Femur (tissue), 1 donor: ENCODE measurements around the gene RASA3.

Source experiments
- DNase-seq: peaks from one replicate; pipeline ENCODE4 v3.0.0-alpha.2; 2017

The RASA3 gene

DNA sequence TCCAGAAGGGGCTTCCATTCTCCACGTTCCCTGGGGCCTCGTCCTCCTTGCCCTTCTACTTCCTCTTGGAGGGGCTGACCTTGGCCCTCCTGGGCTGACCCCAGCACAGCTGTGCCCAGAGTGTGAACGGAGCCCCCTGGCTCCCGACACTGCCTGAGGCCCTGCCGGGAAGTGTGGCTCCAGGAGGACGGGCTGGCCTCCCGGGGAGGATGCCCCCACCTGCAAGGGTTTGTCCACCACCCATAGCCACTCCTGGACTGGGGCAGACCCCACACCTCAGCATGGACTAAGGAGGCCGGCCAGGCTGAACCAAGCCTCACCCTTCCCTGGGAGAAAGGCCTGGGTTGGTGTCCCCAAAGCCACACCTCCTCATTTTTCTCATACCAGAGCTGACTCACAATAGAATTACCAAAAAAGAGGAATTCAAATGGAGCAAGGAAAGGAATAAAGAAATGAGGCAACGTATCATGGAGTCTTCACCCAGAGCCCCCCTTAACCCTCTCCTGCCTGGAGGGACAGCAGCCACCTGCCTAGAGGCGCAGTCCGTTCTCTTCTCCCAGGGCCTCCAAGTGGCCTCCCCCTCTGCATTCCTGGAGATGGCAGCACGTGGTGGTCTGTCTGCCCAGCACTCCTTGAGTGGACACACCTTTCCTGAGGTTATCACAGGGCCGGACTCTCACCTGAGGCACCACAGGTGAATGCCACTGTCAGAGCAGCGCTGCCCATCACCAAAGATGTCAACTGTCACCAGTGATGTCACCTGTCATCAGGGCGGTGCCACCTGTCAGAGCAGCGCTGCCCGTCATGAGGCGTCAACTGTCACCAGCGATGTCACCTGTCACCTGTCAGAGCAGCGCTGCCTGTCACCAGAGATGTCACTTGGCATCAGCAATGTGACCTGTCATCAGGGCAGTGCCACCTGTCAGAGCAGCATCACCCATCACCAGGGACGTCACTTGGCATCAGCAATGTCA, 155.4 kb downstream of the RASA3 start:
- DNase-seq: no peak

DNA sequence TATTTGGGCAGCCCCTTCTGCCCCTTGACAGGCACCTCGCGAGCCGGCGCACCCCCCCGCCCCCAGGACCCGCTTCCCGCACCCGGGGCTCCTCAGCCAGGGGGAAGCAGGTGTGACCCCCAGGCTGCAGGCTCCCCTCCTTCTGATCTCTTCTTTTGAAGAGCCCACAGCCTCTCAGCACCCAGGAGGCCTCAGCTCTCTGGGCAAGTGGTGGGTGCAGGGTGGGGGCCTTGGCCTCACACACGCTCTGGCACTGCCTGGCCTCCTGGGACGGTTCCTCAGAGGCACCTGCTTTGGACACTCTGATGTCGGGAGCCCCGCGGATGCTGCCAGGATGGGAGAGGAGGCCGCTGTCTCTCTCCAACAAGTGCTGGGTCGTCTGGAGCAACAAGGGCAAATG, 157.0 kb downstream of the RASA3 start:
- DNase-seq: no peak

DNA sequence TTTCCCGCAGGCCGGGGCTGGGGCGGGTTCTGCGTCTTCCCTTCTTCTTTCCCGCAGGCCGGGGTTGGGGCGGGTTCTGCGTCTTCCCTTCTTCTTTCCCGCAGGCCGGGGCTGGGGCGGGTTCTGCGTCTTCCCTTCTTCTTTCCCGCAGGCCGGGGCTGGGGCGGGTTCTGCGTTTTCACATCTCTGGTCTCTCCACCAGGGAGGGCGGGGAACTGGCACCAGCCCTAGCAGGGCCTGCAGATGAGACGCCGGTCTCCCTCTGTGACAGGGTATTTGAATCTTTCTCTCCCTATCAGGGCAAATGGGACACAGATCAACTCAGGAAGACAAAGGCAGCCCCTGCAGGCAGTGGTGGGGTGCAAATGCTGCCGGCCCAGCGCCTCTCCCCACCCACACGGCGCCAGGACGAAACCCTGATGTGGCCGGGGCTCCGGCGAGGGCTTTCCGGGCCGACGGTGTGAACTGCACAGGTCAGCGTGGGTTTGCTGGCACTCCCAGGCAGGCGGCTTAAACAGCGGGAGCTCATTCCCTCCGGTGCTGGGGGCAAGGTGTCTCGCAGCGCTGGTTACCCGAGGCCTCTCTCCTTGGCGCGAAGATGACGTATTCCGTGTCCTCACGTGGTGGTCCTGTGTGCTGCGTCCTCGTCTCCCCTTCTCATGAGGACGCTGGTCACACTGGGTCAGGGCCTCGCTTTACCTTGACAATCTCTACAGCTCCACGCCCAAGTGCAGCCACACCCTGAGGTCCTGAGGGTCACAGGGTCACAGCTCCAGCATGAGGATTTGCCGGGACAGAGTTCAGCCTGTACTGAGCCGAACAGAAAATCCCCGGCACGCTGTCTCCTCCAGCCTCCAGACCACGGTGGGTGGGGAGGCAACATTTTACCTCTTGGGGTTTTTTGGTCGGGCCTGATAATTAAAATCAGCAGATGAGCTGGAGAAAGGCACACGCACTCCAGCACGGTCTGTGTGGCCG, 157.8 kb downstream of the RASA3 start:
- DNase-seq: no peak

DNA sequence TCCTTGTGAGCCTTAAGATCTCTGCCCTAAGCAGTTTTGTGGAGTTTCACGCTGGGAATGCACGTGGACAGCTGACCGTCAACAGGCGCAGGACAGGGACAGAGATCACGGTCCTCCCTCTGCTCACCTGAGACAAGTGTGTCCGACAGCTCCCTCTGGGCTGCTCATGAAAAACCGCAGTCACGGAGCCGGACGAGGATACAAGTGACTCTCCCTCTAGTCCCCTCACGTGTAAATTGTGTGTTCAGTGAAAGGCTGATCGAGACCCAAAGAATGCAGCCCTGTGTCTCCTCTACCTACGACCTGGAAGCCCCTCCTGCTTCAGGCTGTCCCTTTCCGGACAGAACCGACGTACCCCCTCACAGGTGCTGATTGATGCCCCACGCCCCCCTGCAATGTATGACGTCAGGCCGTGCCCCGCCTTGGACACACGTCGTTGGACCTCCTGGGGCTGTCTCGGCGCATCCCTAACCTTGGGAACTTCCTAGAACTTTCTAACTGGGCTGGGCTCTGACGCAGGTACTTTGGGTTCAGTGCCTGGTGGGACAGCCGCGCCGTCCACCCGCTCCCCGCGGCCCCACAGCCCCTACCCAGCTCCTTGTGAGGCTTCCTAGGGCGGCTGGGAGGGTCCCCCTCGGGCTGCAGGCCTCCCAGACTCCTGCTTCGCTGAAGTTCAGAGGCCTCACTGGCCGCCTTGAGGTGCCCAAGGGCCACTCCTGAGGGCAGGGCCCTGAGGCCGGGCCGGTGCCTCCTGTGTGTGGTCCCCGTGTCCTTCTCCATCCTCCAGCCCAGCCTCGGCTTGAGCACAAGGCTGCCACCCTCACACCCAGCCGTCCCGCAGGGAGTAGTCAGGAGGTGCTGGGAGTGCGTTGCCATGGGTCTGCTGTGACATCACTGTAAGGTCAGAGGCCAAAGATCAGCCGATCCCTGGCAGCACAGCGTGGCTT, 158.9 kb downstream of the RASA3 start, which contains the start of gene C13orf46:
Gene C13orf46 (minus strand): TSS at position 859 of the 947 bp plus-strand sequence. CDS start 79 bp downstream, at position 780.
- no peak for DNase-seq

DNA sequence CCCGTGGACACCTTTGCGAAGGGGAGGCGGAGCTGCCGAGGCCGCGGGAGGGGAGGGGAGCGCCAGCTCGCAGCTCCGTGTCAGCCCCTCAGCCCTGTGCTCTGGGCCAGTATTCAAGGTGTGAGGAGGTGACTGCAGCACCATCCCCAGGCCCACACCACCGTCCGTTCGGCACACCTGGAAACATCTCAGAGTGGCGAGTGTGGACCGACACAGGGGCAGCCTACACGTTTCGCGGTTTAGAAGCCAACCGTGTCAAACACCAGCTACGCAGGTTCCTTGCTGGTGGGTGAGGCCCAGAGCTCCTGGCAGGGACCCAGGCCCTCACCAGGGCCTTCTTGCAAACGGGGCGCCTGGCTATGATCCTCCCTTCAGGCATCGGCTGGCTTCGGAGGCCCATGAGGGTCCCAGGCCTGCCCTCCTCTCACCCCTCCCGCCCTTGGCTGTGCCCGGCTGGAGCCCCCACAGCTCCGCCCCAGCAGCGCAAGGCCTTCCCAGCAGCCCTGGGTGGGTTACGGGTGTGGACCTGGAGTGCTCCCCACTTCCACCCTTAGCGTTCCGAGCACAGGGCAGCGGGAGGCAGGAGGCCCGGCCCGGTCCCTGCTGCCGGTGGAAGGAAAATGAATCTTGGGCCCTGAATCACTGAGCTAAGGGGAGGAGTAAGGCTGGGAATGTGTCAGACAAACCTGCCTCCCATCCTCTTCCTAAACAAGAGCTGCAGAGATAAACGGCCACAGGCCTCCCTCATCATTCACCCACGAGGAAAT, 159.8 kb downstream of the RASA3 start:
- no peak for DNase-seq

DNA sequence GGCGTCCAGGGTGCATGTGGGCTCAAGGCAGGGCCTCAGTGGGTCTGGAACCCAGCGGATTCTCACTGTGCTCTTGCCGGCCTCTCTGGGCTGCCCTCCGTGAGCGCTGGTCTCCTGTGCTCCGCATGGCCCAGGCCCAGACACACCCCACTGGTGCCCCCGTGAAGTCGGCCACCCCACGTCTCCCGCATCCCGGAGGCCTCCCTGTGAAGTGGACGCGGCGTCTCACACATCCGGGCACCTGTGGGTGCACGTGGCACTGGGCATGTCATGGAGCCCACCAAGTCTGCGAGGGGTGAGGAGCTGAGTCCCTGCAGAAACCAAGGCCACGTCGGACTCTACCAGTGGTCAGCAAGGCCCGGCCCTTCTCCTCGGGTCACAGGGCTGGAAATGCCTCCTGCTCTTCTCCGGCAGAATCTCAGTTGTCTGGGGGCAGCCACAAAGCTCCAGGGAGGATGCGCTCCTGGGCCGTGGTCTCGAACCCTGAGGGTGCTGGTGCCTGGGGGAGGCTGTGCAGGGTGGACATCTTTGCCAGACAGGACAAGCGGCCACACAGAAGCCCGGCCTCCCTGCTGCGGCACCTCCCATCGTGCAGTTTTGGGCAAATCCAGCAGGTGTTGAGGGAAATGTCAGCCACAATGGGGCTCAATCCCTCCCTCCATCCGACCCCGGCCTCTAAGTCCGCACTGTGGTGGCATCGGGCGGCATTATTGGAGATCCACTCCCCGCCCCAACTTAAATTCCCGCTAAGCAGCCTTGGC, 160.8 kb downstream of the RASA3 start:
- no peak for DNase-seq

DNA sequence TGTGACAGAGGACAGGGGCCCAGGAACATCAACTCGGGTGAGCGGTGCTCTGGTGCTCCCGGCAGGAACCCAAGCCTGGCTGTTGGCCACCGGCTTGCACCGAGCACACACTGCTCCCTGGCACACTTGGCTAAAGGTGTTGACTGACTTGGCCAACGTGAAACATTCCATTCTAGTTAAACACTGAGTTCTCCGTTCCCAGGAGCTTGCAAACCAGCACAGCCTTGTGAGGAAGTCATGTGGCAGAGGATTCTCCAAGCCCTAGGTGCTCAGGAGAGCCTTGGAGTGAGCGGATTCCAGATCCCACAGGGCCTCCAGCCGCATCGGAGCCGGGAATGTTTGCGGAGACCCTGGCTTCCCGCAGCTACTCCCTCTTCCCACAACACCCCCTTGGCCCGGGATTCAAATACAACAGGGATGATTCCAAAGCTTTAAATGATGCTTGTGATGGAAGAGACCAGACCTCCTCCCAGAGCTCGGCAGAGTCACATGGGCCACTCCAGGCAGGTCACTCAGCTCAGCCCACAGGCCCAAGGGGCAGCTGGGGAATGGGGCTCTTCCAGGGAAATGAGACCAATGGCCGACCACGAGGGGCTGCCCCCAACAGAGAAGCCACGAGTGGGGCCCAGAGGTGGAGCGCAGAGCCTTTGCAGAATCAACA, 161.5 kb downstream of the RASA3 start:
- no peak for DNase-seq

DNA sequence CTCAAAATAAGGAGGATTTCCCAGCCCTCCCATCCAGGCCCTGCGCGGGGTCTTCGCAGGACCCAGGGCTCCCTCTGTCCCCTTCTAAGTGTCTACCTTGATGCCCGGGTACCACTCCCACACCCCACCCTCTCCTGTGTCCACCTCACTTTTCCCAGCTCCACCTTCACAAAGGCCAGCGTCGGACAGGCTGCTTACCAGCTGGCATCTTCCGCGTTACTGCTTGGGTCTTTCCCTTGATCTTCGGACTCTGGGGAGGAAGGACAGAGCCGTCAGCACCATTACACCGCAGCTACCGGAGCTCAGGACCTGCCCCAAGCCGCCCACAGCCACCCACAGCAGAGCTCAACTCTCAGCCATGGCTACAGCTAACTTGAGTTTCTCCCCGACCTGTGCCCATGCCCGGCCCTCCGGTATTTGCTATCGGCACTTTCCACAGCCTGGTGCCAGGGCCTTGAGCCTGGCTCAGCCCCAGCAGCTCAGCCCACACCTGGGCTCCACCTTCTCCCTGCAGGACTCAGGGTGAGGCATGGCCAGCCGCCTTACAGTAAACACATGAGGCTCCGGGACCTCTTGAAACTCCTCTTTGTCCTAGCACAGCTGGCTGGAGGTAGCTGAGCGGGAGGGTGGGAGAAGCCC, 162.3 kb downstream of the RASA3 start:
- peak; percentile 52 for DNase-seq

DNA sequence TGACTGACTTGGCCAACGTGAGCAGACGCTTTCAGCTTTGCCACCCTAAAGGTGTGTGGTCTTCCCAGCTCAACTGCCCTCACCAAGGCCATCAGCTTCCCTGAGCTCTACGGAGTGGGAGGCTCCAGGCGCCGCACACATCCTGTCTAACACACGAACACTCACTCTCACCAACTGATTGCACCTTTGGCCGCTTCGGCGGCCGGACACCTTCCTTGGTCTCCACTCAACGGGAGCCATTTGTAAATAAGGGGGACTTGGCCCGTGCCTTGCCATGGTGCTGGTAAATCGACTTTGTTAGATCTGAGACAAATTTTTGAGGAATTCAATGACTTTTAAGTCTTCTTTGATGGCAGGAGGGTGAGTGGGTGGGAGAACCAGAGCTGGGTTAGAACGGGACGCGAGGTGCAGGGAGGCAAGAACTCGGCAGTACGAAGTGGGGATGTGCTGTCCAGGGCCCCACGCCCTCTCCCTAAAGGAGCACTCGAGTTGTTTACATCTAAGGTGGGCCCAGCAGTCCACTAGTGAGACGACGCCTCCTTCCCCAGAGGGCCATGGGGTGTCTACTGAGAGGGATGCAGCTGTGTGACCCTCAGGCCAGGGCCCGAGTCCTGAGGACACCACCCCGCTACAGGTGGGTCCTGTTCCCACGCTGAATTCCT, 163.0 kb downstream of the RASA3 start:
- DNase-seq: no peak

DNA sequence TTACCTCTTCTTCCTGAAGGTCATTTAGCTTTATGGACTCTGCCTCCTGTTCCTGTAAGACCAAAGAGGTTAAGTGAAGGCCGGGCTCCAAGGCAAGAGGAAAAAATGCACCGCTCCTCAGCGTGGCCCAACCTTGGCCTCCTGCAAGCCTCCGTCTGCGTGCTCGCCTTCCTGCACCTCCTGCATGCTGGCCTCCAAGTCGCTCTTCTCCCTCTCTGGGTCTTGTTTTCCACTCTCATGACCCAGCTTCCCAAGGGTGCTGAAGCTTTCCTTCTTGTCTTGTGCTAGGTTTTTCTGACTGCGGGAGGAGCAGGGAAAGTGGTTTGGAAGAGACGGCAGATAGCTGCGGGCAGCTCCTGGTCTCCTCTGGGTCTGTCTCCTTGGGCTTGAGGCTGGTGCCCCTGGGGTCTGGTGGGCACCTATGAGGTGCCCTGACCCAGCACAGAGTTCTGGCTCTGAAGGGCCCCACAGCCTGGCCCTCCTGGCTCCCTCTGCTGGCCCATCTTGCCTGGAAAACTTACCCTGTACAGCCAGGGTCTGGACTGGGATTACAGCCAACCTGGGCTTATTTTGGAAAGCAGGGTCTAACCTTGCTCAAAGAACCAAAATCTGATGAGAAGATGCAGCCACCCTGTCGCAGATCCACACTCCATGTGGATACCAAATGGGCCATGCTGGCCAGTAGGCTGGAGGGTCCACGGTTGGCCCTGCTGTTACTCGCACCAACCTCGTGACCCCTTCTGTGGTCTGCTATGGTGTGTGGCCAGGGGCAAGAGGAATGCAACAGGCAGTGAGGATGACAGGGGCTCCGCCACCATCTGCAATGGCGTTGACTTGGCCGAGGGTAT, 163.7 kb downstream of the RASA3 start:
- no peak for DNase-seq

DNA sequence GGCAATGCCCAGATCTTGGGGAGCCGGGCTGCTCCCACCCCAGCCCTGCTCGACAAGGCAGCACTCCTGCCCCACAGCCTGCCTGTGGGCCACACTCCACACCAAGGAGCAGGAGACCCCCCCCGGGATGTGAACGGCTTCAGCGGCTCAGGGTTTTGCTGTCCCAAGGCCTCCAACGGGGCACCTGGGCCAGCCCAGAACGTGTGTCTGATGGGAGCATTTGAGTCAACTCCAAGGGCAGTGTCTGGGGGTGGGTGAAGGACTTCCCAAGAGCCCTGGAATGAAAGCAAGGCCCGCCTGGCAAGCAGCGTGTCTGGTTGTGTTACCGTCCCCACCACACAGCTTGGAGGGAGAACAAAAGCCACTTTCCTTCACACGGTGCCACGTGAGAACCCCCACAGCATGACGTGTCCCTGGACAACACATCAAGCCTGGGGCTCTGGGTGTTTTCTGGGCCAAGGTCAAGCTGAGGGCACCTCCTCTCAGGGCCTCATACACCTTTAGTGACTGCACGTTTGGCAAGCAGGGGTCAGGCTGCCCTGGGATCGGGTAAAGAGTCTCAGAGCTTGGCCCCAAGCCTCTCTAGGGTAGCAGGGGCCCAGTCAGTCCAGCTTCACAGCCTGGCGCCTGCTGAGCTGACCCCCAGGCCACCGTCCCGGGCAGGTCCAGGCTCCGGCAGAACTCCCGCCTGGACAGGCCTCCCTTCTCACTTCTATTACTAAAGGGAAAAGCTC, 164.5 kb downstream of the RASA3 start:
- no peak for DNase-seq

DNA sequence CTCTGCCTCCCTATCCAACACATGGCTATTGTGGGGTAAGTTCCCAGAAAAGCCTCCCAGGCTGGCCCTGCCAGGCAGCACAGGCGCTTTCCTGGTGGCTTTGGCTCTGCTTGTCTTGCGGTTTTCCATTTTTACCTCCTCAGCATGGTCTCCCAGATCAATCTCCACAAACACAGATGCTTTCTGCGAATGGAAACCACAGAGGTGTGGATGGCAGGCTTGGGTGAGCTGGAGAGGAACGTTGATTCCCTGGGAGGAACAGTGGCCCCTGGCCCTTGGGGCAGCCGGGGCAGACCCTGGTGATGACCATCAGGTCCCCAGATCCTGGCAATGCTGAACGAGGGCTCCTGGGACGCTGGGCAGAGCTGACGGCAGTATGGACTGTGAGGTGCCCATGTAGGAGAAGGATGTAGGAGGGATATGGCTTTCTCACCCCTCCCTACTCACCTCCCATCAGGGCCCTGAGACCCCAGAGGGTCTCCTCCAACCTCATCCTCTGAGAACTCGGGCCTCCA, 165.2 kb downstream of the RASA3 start:
- DNase-seq: no peak

DNA sequence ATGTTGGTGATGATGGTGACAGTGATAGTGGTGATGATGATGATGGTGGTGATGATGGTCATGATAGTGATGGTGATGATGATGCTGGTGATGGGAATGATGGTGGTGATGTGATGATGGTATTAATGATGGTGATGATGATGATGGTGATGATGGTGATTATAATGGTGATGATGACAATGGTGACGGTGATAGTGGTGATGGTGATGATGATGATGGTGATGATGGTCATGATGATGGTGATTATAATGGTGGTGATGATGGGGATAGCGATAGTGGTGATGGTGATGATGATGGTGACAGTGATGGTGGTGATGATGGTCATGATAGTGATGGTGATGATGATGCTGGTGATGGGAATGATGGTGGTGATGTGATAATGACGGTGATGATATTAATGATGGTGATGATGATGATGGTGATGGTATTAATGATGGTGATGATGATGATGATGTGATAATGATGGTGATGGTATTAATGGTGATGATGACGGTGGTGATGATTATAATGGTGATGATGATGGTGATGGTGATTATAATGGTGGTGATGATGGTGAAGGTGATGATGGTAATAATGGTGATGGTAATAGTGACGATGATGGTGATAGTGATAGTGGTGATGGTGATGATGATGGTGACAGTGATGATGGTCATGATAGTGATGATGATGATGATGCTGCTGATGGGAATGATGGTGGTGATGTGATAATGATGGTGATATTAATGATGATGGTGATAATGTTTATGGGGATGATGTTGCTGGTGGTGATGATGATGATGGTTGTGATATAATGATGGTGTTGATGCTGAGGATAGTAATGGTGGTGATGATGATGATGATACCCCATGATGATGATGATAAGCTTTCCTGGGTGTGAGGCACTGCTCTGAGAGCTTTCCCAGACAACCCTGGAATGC, 166.2 kb downstream of the RASA3 start:
- DNase-seq: no peak

DNA sequence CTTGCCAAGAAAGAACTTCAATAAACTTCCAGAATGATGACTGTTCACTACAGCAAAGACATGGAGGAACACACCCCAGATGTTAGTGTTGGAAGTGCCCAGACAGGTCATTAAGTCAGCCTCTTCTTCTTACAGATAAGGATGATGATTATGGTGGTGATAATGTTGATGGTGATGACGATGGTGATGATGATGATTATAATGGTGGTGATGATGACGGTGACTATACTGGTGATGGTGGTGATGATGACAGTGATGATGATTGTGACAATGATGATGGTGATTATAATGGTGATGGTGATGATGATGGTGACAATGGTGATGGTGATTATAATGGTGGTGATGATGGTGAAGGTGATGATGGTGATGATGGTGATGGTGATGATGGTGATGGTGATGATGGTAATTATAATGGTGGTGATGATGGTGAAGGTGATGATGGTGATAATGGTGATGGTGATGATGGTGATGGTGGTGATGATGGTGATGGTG, 167.0 kb downstream of the RASA3 start:
- DNase-seq: no peak

DNA sequence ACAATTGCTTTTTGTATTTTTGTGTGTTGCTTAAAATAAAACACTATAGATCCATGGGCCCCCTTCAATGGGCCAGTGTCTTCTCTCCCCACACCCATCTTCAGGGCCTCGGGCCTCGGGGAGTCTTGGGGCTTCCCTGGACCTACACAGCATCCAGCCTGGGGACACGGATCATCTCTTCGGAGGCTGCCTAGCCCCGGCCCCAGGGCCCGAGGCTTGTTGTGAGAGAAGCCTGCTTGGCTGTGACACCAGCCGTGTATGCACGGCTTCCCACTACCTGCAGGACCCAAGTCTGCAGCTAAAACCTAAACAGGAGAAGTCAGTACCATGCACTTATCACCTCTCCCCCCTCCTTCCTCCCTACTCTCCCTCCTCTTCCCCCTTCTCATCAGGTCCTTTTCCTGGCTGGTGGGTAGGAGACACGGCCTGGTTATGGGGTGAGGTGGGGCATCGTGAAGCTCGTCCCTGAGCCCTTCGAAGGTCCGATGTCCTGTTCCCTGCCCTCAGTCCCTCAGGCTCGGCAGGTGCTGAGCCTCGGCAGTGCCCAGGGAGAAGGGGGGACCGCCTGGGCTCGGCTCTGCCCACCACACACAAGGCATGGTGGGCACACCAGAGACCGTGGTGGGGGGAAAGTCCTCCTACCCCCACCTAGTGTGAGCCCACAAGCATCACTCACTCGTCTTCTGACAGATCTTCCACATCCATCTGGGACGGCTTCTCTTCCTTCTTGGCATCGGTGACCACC, 168.0 kb downstream of the RASA3 start:
- no peak for DNase-seq
